Spinal cord (tissue), 10 donors: ENCODE measurements around the gene EGFL7. TPM values are rescaled to one million over a fixed set of nuclear protein-coding genes. Genes with fewer than 3 reads are reported as not detected.

Experiments
- DNase-seq, 6 donors: peaks; one replicate each; pipeline versions ENCODE4 v3.0.0 to v3.0.0-alpha.2; 2013 to 2015; ENCODE audit warnings: low spot score in 6 of 6, low read depth in 4 of 6
- H3K27ac ChIP-seq: one replicate; pipeline ENCODE4 v1.5.1; 2013; ENCODE audit warnings: low read depth, low read length, control low read depth
- H3K27me3 ChIP-seq: one replicate; pipeline ENCODE4 v1.6.1; 2013; ENCODE audit warnings: low read length; ENCODE audit not compliant: control insufficient read depth, insufficient read depth
- H3K36me3 ChIP-seq: one replicate; pipeline ENCODE4 v1.6.1; 2013; ENCODE audit warnings: low read length; ENCODE audit not compliant: control insufficient read depth, insufficient read depth
- H3K4me1 ChIP-seq: one replicate; pipeline ENCODE4 v1.6.1; 2013; ENCODE audit warnings: low read length; ENCODE audit not compliant: control insufficient read depth, insufficient read depth
- H3K4me3 ChIP-seq: one replicate; pipeline ENCODE4 v1.5.1; 2013; ENCODE audit warnings: low read depth, low read length, control low read depth
- H3K9me3 ChIP-seq: one replicate; pipeline ENCODE4 v1.6.1; 2013; ENCODE audit warnings: low read length; ENCODE audit not compliant: control insufficient read depth, insufficient read depth
- WGBS: methylation state at CpG from one replicate; pipeline ENCODE4 v1.1.5; 2013; ENCODE audit warnings: missing lambda C conversion rate; ENCODE audit not compliant: insufficient coverage; 5-methylcytosine and 5-hydroxymethylcytosine counted together
- polyA plus RNA-seq, 2 donors: library from polyadenylated mRNA; unstranded; fragments of 120-200 nt; gene quantifications; one replicate each; pipeline ENCODE4 v1.2.1, GENCODE V29; 2013; ENCODE audit not compliant: insufficient read length in 2 of 2
- total RNA-seq, 2 donors: library from RNA; depleted of rRNA in 1 of 2; stranded (reverse); fragments of 120-200 nt in 1 of 2; fragments of >200 nt in 1 of 2; gene quantifications; one replicate each; pipeline versions ENCODE4 v1.2.3 to v1.2.4, GENCODE V29; 2013 to 2014
- donor health status: healthy.

Gene EGFL7
- total and polyA plus RNA-seq, 4 donors, result 21.9 to 93.5 (median 52.1) TPM

DNA sequence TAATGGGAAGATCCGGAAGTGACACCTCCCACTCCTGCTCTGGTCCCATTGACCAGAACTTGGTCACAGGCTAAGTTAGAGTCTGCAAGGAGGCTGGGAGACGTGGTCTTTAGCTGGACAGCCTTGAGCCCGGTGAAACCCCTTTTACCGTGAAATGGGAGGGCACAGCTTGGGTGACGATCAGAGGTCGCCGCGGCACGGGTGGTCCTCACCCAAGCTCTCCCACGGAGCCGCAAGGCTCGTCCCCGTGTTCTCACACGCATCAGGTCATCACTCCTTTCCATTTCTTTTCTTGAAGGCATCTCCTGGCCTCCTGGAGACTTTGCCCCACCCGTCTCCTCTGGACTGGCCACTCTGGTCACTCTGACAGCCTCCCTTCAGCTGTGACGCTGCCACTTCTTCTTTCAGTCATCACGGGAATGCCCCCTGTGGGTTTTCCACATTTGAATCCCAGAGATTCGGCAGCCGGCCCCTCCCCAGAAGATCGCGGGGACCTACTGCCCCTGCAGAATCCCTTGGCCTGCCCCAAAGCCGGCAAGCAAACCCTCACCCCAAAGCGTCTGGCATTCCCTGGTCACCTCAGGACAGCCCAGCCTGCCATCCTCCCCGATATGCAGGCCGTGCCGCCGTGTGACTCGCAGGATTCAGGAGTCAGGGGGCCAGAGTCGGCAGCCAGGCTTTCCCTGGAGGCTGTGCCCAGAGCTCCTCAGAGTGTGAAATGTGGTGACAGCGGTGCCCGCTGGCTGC lies 18.9 kb upstream of the EGFL7 start:
- peaks cover 34% of the 10 kb centered on the region for H3K4me1 ChIP-seq
- DNase-seq, result no peak
- peaks cover 8% of the 10 kb centered on the region for H3K27me3 ChIP-seq
- no peaks in the 10 kb centered on the region for H3K9me3 ChIP-seq
- WGBS, result 56% methylated on average over 31 of the region's 31 CpGs
- no peak overlapping the region for H3K27ac ChIP-seq
- no peaks in the 10 kb centered on the region for H3K36me3 ChIP-seq
- no peak overlapping the region for H3K4me3 ChIP-seq

GRCh38 chr9:136644343-136644592 lies 18.4 kb upstream of the EGFL7 start:
- H3K9me3 ChIP-seq, result no peaks in the 10 kb centered on the region
- no peak overlapping the region for H3K27ac ChIP-seq
- no peaks in the 10 kb centered on the region for H3K36me3 ChIP-seq
- H3K27me3 ChIP-seq, result peaks cover 8% of the 10 kb centered on the region
- no peak overlapping the region for H3K4me3 ChIP-seq
- DNase-seq, result peak in 2 of 6 donors; percentile 59 to 84
- peaks cover 35% of the 10 kb centered on the region for H3K4me1 ChIP-seq
- 10% methylated on average over 15 of the region's 15 CpGs for WGBS

DNA sequence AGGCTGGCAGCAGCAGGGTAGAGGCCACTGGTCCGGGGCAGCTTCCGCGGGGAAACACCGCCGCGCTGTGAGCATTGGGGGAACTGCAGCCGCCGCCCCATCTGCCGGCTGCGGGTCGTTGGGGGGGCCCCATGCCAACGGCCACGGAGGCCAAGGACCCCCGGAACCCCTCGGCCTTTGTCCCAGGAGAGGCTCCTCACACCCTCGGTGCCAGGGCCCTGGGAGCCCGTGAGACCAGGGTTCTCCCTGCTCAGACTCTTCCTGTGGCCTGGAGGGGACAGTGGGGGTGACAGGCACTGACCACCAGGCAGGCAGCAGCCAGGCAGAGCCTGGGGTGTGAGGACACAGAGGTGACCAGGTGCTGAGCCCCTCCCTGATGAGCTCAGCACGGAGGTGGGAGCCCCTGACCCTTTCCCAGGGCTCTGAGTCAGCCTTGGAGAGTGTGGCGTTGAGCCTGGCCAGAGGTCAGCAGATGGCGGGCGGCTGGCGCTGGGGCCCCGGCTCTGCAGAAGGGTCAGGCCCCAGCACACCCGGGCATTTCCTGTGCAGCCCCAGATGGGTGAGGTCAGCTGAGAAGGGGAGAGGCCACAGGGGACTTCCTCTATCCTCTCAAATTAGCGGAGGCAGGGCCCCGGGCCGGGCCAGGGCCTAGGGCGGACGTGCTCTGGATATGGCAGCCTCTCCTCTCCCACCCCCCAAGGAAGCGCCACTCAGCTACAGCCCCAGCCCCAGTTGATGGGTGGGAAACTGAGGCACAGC lies 17.9 kb upstream of the EGFL7 start:
- DNase-seq, result no peak

GRCh38 chr9:136645352-136645902 lies 17.3 kb upstream of the EGFL7 start:
- H3K36me3 ChIP-seq, result no peaks in the 10 kb centered on the region
- no peak for DNase-seq
- peak overlapping the region; percentile 71 for H3K27ac ChIP-seq
- H3K4me1 ChIP-seq, result peaks cover 35% of the 10 kb centered on the region
- no peak overlapping the region for H3K4me3 ChIP-seq
- no peaks in the 10 kb centered on the region for H3K9me3 ChIP-seq
- H3K27me3 ChIP-seq, result peaks cover 6% of the 10 kb centered on the region
- WGBS, result 82% methylated on average over 15 of the region's 18 CpGs

More for the DNA sequence above, 17.9 kb upstream of the EGFL7 start:
- Histone ChIP-seq H3K9me3 (no peaks in the 10 kb centered on the region), H3K27me3 (peaks cover 8% of the 10 kb centered on the region), H3K4me1 (peaks cover 35% of the 10 kb centered on the region), H3K27ac (peak overlapping the region; percentile 52), H3K36me3 (no peaks in the 10 kb centered on the region), H3K4me3 (no peak overlapping the region)
- 21% methylated on average over 25 of the region's 30 CpGs for WGBS

DNA sequence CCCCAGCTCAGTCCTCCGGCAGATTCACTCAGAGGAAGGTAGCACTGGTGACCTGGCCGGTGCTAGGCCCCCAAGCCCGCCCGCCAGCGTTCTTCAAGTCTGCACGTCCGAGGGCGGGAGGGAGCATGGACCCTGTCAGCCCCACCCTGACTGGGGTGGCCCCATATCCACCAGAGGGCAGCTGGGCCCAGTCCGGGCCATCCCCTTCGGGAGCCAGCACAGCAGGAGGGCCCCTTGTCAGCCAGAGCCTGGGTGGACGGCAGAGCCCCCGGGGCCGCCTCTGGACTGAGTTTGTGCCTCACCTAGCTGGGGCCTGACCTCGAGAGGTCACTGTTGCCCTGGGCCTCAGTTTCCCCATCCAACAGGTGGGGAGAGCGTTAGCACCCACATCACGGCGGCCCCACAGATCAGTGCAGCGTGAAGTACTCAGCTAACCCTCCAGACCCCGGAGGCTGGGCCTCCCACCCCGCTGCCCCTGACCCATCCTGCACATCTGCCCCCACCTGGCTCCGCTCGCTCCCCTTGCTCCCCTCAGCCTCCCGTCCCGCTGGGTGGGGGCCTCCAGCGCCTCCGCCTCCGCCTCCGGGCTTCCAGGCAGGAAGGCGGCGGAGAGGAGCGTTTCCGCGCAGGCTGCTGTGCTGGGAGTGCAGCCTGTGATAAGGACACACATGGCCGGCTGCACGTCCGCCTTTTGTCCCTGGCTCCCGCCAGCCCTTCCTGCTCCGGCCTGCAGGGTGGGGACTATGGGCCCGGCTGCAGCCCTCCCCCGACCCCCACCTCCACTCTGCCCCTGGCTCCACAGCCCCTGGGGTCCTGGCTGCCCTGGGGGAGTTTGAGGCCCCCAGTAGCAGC lies 16.6 kb upstream of the EGFL7 start:
- H3K9me3 ChIP-seq, result no peaks in the 10 kb centered on the region
- WGBS, result 60% methylated on average over 32 of the region's 40 CpGs
- peaks cover 2% of the 10 kb centered on the region for H3K27me3 ChIP-seq
- peak in 1 of 6 donors; percentile 47 for DNase-seq
- peak overlapping the region; percentile 71 for H3K27ac ChIP-seq
- no peaks in the 10 kb centered on the region for H3K36me3 ChIP-seq
- peaks cover 35% of the 10 kb centered on the region for H3K4me1 ChIP-seq
- no peak overlapping the region for H3K4me3 ChIP-seq

GRCh38 chr9:136646827-136647711 lies 15.6 kb upstream of the EGFL7 start:
- Histone ChIP-seq H3K27me3 (peaks cover 2% of the 10 kb centered on the region), H3K27ac (peak overlapping the region; percentile 71), H3K4me3 (no peak overlapping the region), H3K4me1 (peaks cover 35% of the 10 kb centered on the region), H3K36me3 (no peaks in the 10 kb centered on the region), H3K9me3 (no peaks in the 10 kb centered on the region)
- DNase-seq, result no peak
- 81% methylated on average over 21 of the region's 29 CpGs for WGBS

DNA sequence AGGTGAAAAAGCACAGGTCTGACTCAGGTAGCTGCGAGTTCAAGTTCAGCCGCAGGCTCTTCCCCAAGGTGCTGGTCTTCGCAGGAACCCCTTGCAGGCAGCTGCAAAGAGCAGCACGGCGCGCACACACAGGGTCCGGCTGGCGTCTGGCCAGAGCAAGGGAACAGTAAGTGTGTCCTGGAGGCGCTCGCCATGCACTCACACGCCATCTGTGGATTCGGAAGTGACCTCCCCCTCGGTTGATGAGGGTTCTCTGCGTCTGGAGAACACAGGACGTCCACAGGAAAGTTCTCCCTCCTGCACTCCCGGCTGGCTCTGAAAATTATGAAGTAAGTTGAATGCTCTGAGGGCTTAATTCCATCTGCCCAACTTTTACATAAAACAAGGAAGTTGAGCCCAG lies 14.0 kb upstream of the EGFL7 start:
- Histone ChIP-seq H3K4me1 (peaks cover 33% of the 10 kb centered on the region), H3K9me3 (no peaks in the 10 kb centered on the region), H3K27ac (peak overlapping the region; percentile 22), H3K4me3 (no peak overlapping the region), H3K36me3 (no peaks in the 10 kb centered on the region), H3K27me3 (peaks cover 2% of the 10 kb centered on the region)
- no peak for DNase-seq
- WGBS, result 65% methylated on average over 6 of the region's 16 CpGs

DNA sequence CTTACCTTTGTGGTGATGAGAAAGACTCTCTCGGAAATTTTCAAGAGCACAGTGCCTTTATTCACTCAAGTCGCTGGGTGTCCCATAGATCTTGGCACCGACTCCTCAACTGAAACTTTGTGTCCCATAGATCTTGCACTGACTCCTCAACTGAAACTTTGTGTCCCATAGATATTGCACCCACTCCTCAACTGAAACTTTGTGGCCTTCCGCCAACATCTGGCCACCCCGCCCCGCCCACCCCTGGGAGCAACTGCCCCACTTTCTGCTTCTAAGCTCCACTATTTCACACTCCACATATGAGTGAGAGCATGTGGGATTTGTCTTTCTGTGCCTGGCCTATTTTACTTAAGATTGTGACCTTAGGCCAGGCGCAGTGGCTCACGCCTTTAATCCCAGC lies 12.7 kb upstream of the EGFL7 start:
- no peak overlapping the region for H3K27ac ChIP-seq
- no peaks in the 10 kb centered on the region for H3K9me3 ChIP-seq
- WGBS, result 90% methylated on average over 5 of the region's 8 CpGs
- no peak for DNase-seq
- H3K4me3 ChIP-seq, result no peak overlapping the region
- no peaks in the 10 kb centered on the region for H3K36me3 ChIP-seq
- H3K27me3 ChIP-seq, result no peaks in the 10 kb centered on the region
- peaks cover 25% of the 10 kb centered on the region for H3K4me1 ChIP-seq

- H3K27me3 ChIP-seq, result no peaks in the 10 kb centered on the region
- no peak overlapping the region for H3K27ac ChIP-seq
- no peaks in the 10 kb centered on the region for H3K9me3 ChIP-seq
- 78% methylated on average over 10 of the region's 10 CpGs for WGBS
- no peaks in the 10 kb centered on the region for H3K36me3 ChIP-seq
- peaks cover 26% of the 10 kb centered on the region for H3K4me1 ChIP-seq
- no peak overlapping the region for H3K4me3 ChIP-seq
- DNase-seq, result no peak
Observed at GRCh38 chr9:136650648-136651047, 12.1 kb upstream of the EGFL7 start.
